Caco-2 (cell line): ENCODE measurements around the gene CDX4. TPM values are rescaled to one million over a fixed set of nuclear protein-coding genes. Genes with fewer than 3 reads are reported as not detected.

Source experiments
- BruUV-seq: library from RNA; stranded (reverse); fragments of 400-500 nt; replicated peaks from 2 replicates; lab custom pipeline; 2021; lab: Mats Ljungman, UMichigan
- CTCF ChIA-PET: fragments of 300-600 bp; sonication (Branson Sonifier 250); formaldehyde crosslinking; loops from one replicate; lab custom pipeline; 2022; ENCODE audit warnings: antibody characterized with exemption; lab: Charles Lee
- POLR2A ChIA-PET: fragments of 300-600 bp; sonication (Branson Sonifier 250); formaldehyde crosslinking; loops from one replicate; lab custom pipeline; 2022; ENCODE audit warnings: antibody characterized with exemption; lab: Charles Lee
- DNase-seq, 2 experiments: peaks; one replicate each; pipeline versions ENCODE4 v3.0.0 to v3.0.0-alpha.2; 2020 to 2022
- H3K27me3 ChIP-seq: replicated peaks from 2 replicates; pipeline ENCODE4 v1.6.0; 2011; ENCODE audit warnings: low read length; ENCODE audit not compliant: control insufficient read depth, insufficient read depth
- H3K36me3 ChIP-seq: 2 replicates; pipeline ENCODE4 v1.5.1; 2011; ENCODE audit warnings: low read length; ENCODE audit not compliant: control insufficient read depth, insufficient read depth
- H3K4me1 ChIP-seq: fragments of 250-450 bp; sonication (Bioruptor Pico); 2 replicates; pipeline ENCODE4 v1.5.1; 2020; ENCODE audit warnings: mild to moderate bottlenecking
- H3K4me3 ChIP-seq: 2 replicates; pipeline ENCODE4 v1.5.1; 2011; ENCODE audit warnings: low read depth, mild to moderate bottlenecking, control low read depth, low read length
- H3K9me3 ChIP-seq: fragments of 250-450 bp; sonication (Bioruptor Pico); 2 replicates; pipeline ENCODE4 v1.5.1; 2020; ENCODE audit warnings: mild to moderate bottlenecking, moderate library complexity
- H3K27ac Mint-ChIP-seq: one replicate; pipeline ENCODE4 v1.8.0; 2022; ENCODE audit warnings: mixed read lengths; ENCODE audit not compliant: unreplicated experiment
- H3K27me3 Mint-ChIP-seq: one replicate; pipeline ENCODE4 v1.8.0; 2022; ENCODE audit warnings: mixed read lengths; ENCODE audit not compliant: insufficient read depth, unreplicated experiment
- H3K36me3 Mint-ChIP-seq: one replicate; pipeline ENCODE4 v1.8.0; 2022; ENCODE audit warnings: mild to moderate bottlenecking, mixed read lengths; ENCODE audit not compliant: insufficient read depth, unreplicated experiment
- H3K4me1 Mint-ChIP-seq: one replicate; pipeline ENCODE4 v1.8.0; 2022; ENCODE audit warnings: low read depth, mixed read lengths; ENCODE audit not compliant: unreplicated experiment
- H3K4me3 Mint-ChIP-seq: one replicate; pipeline ENCODE4 v1.8.0; 2022; ENCODE audit warnings: mild to moderate bottlenecking, moderate library complexity, mixed read lengths; ENCODE audit not compliant: unreplicated experiment
- H3K9me3 Mint-ChIP-seq: one replicate; pipeline ENCODE4 v1.8.0; 2022; ENCODE audit warnings: mixed read lengths; ENCODE audit not compliant: unreplicated experiment
- CTCF ChIP-seq, 2 experiments: fragments of 200-600 bp in 1 of 2; IDR thresholded peaks; 1 replicate in 1 of 2; 2 replicates in 1 of 2; pipeline versions ENCODE4 v1.5.1 to v1.8.0; 2011 to 2022; ENCODE audit warnings: antibody characterized with exemption in 1 of 2, control low read depth in 1 of 2, inconsistent platforms in 1 of 2, low read depth in 1 of 2, low read length in 1 of 2, mild to moderate bottlenecking in 1 of 2, moderate library complexity in 1 of 2; ENCODE audit not compliant: insufficient read depth in 1 of 2, severe bottlenecking in 1 of 2, unreplicated experiment in 1 of 2
- intact Hi-C: fragments of 100-400 bp; cut with micrococcal nuclease; formaldehyde crosslinking; loops from one replicate; pipeline ENCODE4 v1.10.0; 2022; ENCODE audit not compliant: unreplicated experiment
- total RNA-seq: library from RNA; stranded (reverse); gene quantifications from 2 replicates; pipeline ENCODE4 v1.2.3, GENCODE V29; 2022

The CDX4 gene
- total RNA-seq, 1 experiment from 2014 or later, result not detected

- POLR2A ChIA-PET, result no interaction called here
- CTCF ChIA-PET, result no interaction called here
- Histone ChIP-seq H3K9me3 (no peaks in the 10 kb centered on the region), H3K27me3 (no peaks in the 10 kb centered on the region), H3K4me3 (no peak overlapping the region), H3K36me3 (no peaks in the 10 kb centered on the region), H3K4me1 (no peaks in the 10 kb centered on the region)
- intact Hi-C loops, result no loop called here
- Mint-ChIP-seq H3K4me1 (no peaks in the 10 kb centered on the region), H3K27ac (no peak overlapping the region), H3K4me3 (no peak overlapping the region), H3K9me3 (no peaks in the 10 kb centered on the region), H3K27me3 (peaks cover 5% of the 10 kb centered on the region), H3K36me3 (no peaks in the 10 kb centered on the region)
- TF ChIP-seq CTCF (IDR thresholded peaks at IDR 0.05; ENCODE audit: insufficient read depth in 1 of 2, low read depth in 1 of 2, low read length in 1 of 2, severe bottlenecking in 1 of 2, unreplicated experiment in 1 of 2), result no peak
- DNase-seq, result no peak
- BruUV-seq, result no TSS peak
Observed at GRCh38 chrX:73448379-73448778, 1.5 kb downstream of the CDX4 start.

- H3K4me1 Mint-ChIP-seq, result no peaks in the 10 kb centered on the region
- no peak for TF ChIP-seq CTCF (IDR thresholded peaks at IDR 0.05; ENCODE audit: insufficient read depth in 1 of 2, low read depth in 1 of 2, low read length in 1 of 2, severe bottlenecking in 1 of 2, unreplicated experiment in 1 of 2)
- POLR2A ChIA-PET, result no interaction called here
- H3K9me3 Mint-ChIP-seq, result no peaks in the 10 kb centered on the region
- intact Hi-C loops, result no loop called here
- H3K27me3 Mint-ChIP-seq, result peaks cover 2% of the 10 kb centered on the region
- Histone ChIP-seq H3K4me3 (no peak overlapping the region), H3K27me3 (no peaks in the 10 kb centered on the region), H3K4me1 (no peaks in the 10 kb centered on the region), H3K9me3 (no peaks in the 10 kb centered on the region), H3K36me3 (no peaks in the 10 kb centered on the region)
- no peak overlapping the region for H3K27ac Mint-ChIP-seq
- no TSS peak for BruUV-seq
- H3K36me3 Mint-ChIP-seq, result no peaks in the 10 kb centered on the region
- CTCF ChIA-PET, result no interaction called here
- H3K4me3 Mint-ChIP-seq, result no peak overlapping the region
- no peak for DNase-seq
Observed at GRCh38 chrX:73455171-73455570, 8.3 kb downstream of the CDX4 start.

- CTCF ChIA-PET, result no interaction called here
- no peak for TF ChIP-seq CTCF (IDR thresholded peaks at IDR 0.05; ENCODE audit: insufficient read depth in 1 of 2, low read depth in 1 of 2, low read length in 1 of 2, severe bottlenecking in 1 of 2, unreplicated experiment in 1 of 2)
Observed at GRCh38 chrX:73457306-73457705, 10.5 kb downstream of the CDX4 start.

More at GRCh38 chrX:73457306-73457705, 10.5 kb downstream of the CDX4 start:
- DNase-seq, result no peak
- no peaks in the 10 kb centered on the region for H3K36me3 ChIP-seq
- Mint-ChIP-seq H3K4me1 (no peaks in the 10 kb centered on the region), H3K27me3 (peaks cover 2% of the 10 kb centered on the region), H3K27ac (no peak overlapping the region), H3K36me3 (no peaks in the 10 kb centered on the region), H3K9me3 (no peaks in the 10 kb centered on the region), H3K4me3 (no peak overlapping the region)
- H3K27me3 ChIP-seq, result no peaks in the 10 kb centered on the region
- no TSS peak for BruUV-seq
- H3K9me3 ChIP-seq, result no peaks in the 10 kb centered on the region
- no peak overlapping the region for H3K4me3 ChIP-seq
- intact Hi-C loops, result no loop called here
- POLR2A ChIA-PET, result no interaction called here
- H3K4me1 ChIP-seq, result no peaks in the 10 kb centered on the region
